SU-DHL-6 (cell line): ENCODE results near the gene IPO8.

Source experiments
- H2AFZ ChIP-seq: fragments of 200-600 bp; sonication (generic); 2 replicates; pipeline ENCODE4 v1.6.1; 2014; ENCODE audit warnings: low read depth, mild to moderate bottlenecking, moderate library complexity, mixed read lengths, antibody characterized with exemption, low read length; ENCODE audit not compliant: severe bottlenecking
- H3F3A ChIP-seq: fragments of 200-600 bp; shearing (Covaris generic); 2 replicates; pipeline ENCODE4 v1.6.0; 2016; ENCODE audit warnings: antibody characterized with exemption, mild to moderate bottlenecking; ENCODE audit not compliant: insufficient read depth
- H3K27ac ChIP-seq: fragments of 200-600 bp; sonication (generic); 2 replicates; pipeline ENCODE4 v1.5.1; 2016; ENCODE audit warnings: low read depth, mild to moderate bottlenecking, low read length, moderate library complexity, mixed read lengths
- H3K27me3 ChIP-seq: fragments of 200-600 bp; sonication (generic), shearing (Covaris generic); 2 replicates; pipeline ENCODE4 v1.6.0; 2014; ENCODE audit warnings: mild to moderate bottlenecking, low read length
- H3K36me3 ChIP-seq: fragments of 200-600 bp; sonication (generic); 2 replicates; pipeline ENCODE4 v1.6.1; 2014; ENCODE audit warnings: mild to moderate bottlenecking, low read length, mixed read lengths
- H3K4me2 ChIP-seq: fragments of 300-600, 200-600 bp; shearing (Covaris generic), sonication (generic); 2 replicates; pipeline ENCODE4 v1.6.0; 2014; ENCODE audit warnings: low read length, low read depth, mild to moderate bottlenecking; ENCODE audit not compliant: poor library complexity, severe bottlenecking
- H3K4me3 ChIP-seq: fragments of 200-600 bp; sonication (generic); 2 replicates; pipeline ENCODE4 v1.5.1; 2014; ENCODE audit warnings: antibody characterized with exemption, low read length, mild to moderate bottlenecking, mixed read lengths; ENCODE audit not compliant: insufficient read depth, poor library complexity, severe bottlenecking
- H3K79me2 ChIP-seq: fragments of 200-600 bp; sonication (generic); 2 replicates; pipeline ENCODE4 v1.6.1; 2014; ENCODE audit warnings: mild to moderate bottlenecking, low read length, moderate library complexity; ENCODE audit not compliant: insufficient read depth
- H3K9ac ChIP-seq: fragments of 200-600 bp; sonication (generic); 2 replicates; pipeline ENCODE4 v1.7.0; 2014; ENCODE audit warnings: mild to moderate bottlenecking, low read length
- H3K9me2 ChIP-seq: fragments of 200-600 bp; sonication (generic); replicated peaks from 2 replicates; pipeline ENCODE4 v1.6.1; 2014; ENCODE audit warnings: low read length; ENCODE audit not compliant: insufficient read depth
- H3K9me3 ChIP-seq: fragments of 200-600 bp; sonication (generic); 2 replicates; pipeline ENCODE4 v1.6.1; 2014; ENCODE audit warnings: low read length, mixed read lengths; ENCODE audit not compliant: insufficient read depth
- H4K20me1 ChIP-seq: fragments of 200-600 bp; sonication (generic); 2 replicates; pipeline ENCODE4 v1.6.1; 2014; ENCODE audit warnings: low read depth, mild to moderate bottlenecking, antibody characterized with exemption, low read length, moderate library complexity, mixed read lengths
- CTCF ChIP-seq: fragments of 200-600 bp; sonication (generic); IDR thresholded peaks from one replicate; pipeline ENCODE4 v1.5.1; 2017; ENCODE audit warnings: antibody characterized with exemption, mild to moderate bottlenecking, low read length, moderate library complexity; ENCODE audit not compliant: insufficient read depth, poor library complexity, severe bottlenecking
- EZH2phosphoT487 ChIP-seq: fragments of 200-600 bp; sonication (generic), shearing (Covaris generic); conservative IDR thresholded peaks from 2 replicates; pipeline ENCODE4 v1.6.1; 2018; ENCODE audit warnings: mild to moderate bottlenecking, antibody characterized with exemption, low read length, moderate library complexity, mixed read lengths

The IPO8 gene

GRCh38 chr12:30630076-30630978 lies 65.3 kb downstream of the IPO8 start:
- H3K27ac ChIP-seq = no peak overlapping the region
- H3K4me2 ChIP-seq = no peak overlapping the region
- no peaks in the 10 kb centered on the region for H3F3A ChIP-seq
- H3K9ac ChIP-seq = no peak overlapping the region
- no peak overlapping the region for H2AFZ ChIP-seq
- H3K9me3 ChIP-seq = no peaks in the 10 kb centered on the region
- H3K4me3 ChIP-seq = no peak overlapping the region
- H3K9me2 ChIP-seq = no peaks in the 10 kb centered on the region
- no peaks in the 10 kb centered on the region for H3K27me3 ChIP-seq
- TF ChIP-seq EZH2phosphoT487 = no peak
- TF ChIP-seq CTCF = no peak
- peaks cover 7% of the 10 kb centered on the region for H3K36me3 ChIP-seq
- H3K79me2 ChIP-seq = no peaks in the 10 kb centered on the region
- no peaks in the 10 kb centered on the region for H4K20me1 ChIP-seq

- no peaks in the 10 kb centered on the region for H4K20me1 ChIP-seq
- H2AFZ ChIP-seq = no peak overlapping the region
- no peaks in the 10 kb centered on the region for H3K9me2 ChIP-seq
- no peak overlapping the region for H3K27ac ChIP-seq
- H3K4me3 ChIP-seq = no peak overlapping the region
- H3K79me2 ChIP-seq = no peaks in the 10 kb centered on the region
- no peaks in the 10 kb centered on the region for H3K27me3 ChIP-seq
- no peaks in the 10 kb centered on the region for H3K9me3 ChIP-seq
- no peaks in the 10 kb centered on the region for H3F3A ChIP-seq
- peaks cover 3% of the 10 kb centered on the region; the same call in 1 of the 2 replicates for H3K36me3 ChIP-seq
- no peak overlapping the region for H3K9ac ChIP-seq
- no peak overlapping the region for H3K4me2 ChIP-seq
- no peak for TF ChIP-seq CTCF
- TF ChIP-seq EZH2phosphoT487 = no peak
Measured at GRCh38 chr12:30626847-30627246, 68.8 kb downstream of the IPO8 start.

GRCh38 chr12:30624009-30624408 lies 71.7 kb downstream of the IPO8 start:
- H2AFZ ChIP-seq = no peak overlapping the region
- H3K4me3 ChIP-seq = no peak overlapping the region
- no peaks in the 10 kb centered on the region for H4K20me1 ChIP-seq
- H3K9ac ChIP-seq = no peak overlapping the region
- H3K27me3 ChIP-seq = no peaks in the 10 kb centered on the region
- no peaks in the 10 kb centered on the region for H3K79me2 ChIP-seq
- no peaks in the 10 kb centered on the region for H3F3A ChIP-seq
- H3K4me2 ChIP-seq = no peak overlapping the region
- TF ChIP-seq CTCF = no peak
- TF ChIP-seq EZH2phosphoT487 = no peak
- no peaks in the 10 kb centered on the region for H3K9me2 ChIP-seq
- no peak overlapping the region for H3K27ac ChIP-seq
- no peaks in the 10 kb centered on the region for H3K36me3 ChIP-seq
- no peaks in the 10 kb centered on the region for H3K9me3 ChIP-seq
